ENCODE results near the gene SPTBN4.

GRCh38 chr19:40453151-40453735 lies 13.6 kb upstream of the SPTBN4 start:
- TF ChIP-seq CTCF (IDR thresholded peaks at IDR 0.05) (no peak), POLR2AphosphoS5 (IDR thresholded peaks at IDR 0.05) (no peak)
